HepG2 (cell line): ENCODE data around the gene TMEM145. TPM values are rescaled to one million over a fixed set of nuclear protein-coding genes. Genes with fewer than 3 reads are reported as not detected.
A peak's percentile ranks its signal among the peaks of the same experiment; 100 is the strongest.

Source experiments
- ATAC-seq: fragments of 200-7000 bp; cut with Tn5 transposase; 3 replicates; pipeline ENCODE4 v1.9.1; 2020; ENCODE audit warnings: mild to moderate bottlenecking, moderate library complexity
- BruUV-seq: library from RNA; stranded (reverse); fragments of 400-500 nt; replicated peaks from 2 replicates; lab custom pipeline; 2021; lab: Mats Ljungman, UMichigan
- CTCF ChIA-PET: fragments of 300-600 bp; formaldehyde crosslinking; extraction: SDS; loops from one replicate; lab custom pipeline; 2021; ENCODE audit warnings: low total read pairs, inconsistent platforms, low intra/inter-chr PET ratio; lab: Yijun Ruan, JAX
- POLR2A ChIA-PET: fragments of 350-600 bp; sonication (Branson Sonifier 250); formaldehyde crosslinking; loops from one replicate; lab custom pipeline; 2020; ENCODE audit warnings: antibody characterized with exemption, inconsistent platforms; lab: Yijun Ruan, JAX
- DNase-seq: peaks from one replicate; pipeline ENCODE4 v3.0.0-alpha.2; 2015; ENCODE audit warnings: low spot score
- FAIRE-seq: peaks from 3 replicates; lab custom pipeline; 2011; peaks lifted over from hg19 to GRCh38; lab: Jason Lieb, UNC
- H2AFZ ChIP-seq: one replicate; pipeline ENCODE4 v1.6.1; 2011; ENCODE audit warnings: low read length, inconsistent platforms
- H3K27ac ChIP-seq: fragments of 300-600 bp; 3 replicates; pipeline ENCODE4 v1.8.0; 2011; ENCODE audit warnings: mixed run types, mild to moderate bottlenecking, mixed read lengths, low read length, inconsistent platforms; ENCODE audit not compliant: insufficient read depth; ENCODE audit errors: extremely low read length
- H3K27me3 ChIP-seq, 2 experiments: fragments of 200-600 bp in 1 of 2; 2 replicates in 1 of 2; 3 replicates in 1 of 2; pipeline versions ENCODE4 v1.6.0 to v1.8.0; 2011; ENCODE audit warnings: low read length in 2 of 2, mild to moderate bottlenecking in 2 of 2, moderate library complexity in 2 of 2, inconsistent platforms in 1 of 2; ENCODE audit not compliant: insufficient read depth in 2 of 2, control insufficient read depth in 1 of 2
- H3K36me3 ChIP-seq, 2 experiments: fragments of 200-600 bp in 1 of 2; replicated peaks in 1 of 2; 2 replicates in 1 of 2; 3 replicates in 1 of 2; pipeline versions ENCODE4 v1.5.1 to v1.8.0; 2011; ENCODE audit warnings: low read length in 2 of 2, inconsistent platforms in 1 of 2; ENCODE audit not compliant: insufficient read depth in 2 of 2, control insufficient read depth in 1 of 2
- H3K4me1 ChIP-seq: 2 replicates; pipeline ENCODE4 v1.5.1; 2012; ENCODE audit warnings: low read length, inconsistent platforms; ENCODE audit not compliant: insufficient read depth
- H3K4me2 ChIP-seq: 2 replicates; pipeline ENCODE4 v1.6.0; 2011; ENCODE audit warnings: low read depth, low read length, inconsistent platforms
- H3K4me3 ChIP-seq, 3 experiments: fragments of 200-600 bp in 1 of 3; sonication (generic), shearing (Covaris generic) in 1 of 3; replicated peaks in 1 of 3; 2 replicates each; pipeline ENCODE4 v1.5.1; 2011 to 2016; ENCODE audit warnings: low read length in 3 of 3, inconsistent platforms in 2 of 3, low read depth in 2 of 3, mild to moderate bottlenecking in 2 of 3, control low read depth in 1 of 3, mixed read lengths in 1 of 3; ENCODE audit not compliant: insufficient read depth in 1 of 3
- H3K79me2 ChIP-seq: one replicate; pipeline ENCODE4 v1.6.1; 2011; ENCODE audit warnings: low read length, inconsistent platforms; ENCODE audit not compliant: insufficient read depth
- H3K9ac ChIP-seq: 2 replicates; pipeline ENCODE4 v1.6.0; 2011; ENCODE audit warnings: mild to moderate bottlenecking, low read depth, low read length, inconsistent platforms; ENCODE audit not compliant: insufficient read depth
- H3K9me3 ChIP-seq: 2 replicates; pipeline ENCODE4 v1.5.1; 2012; ENCODE audit warnings: mild to moderate bottlenecking, low read length
- H4K20me1 ChIP-seq: 2 replicates; pipeline ENCODE4 v1.6.0; 2011; ENCODE audit warnings: inconsistent platforms, mild to moderate bottlenecking, low read length, moderate library complexity; ENCODE audit not compliant: insufficient read depth
- ATF7 ChIP-seq, 2 experiments: fragments of 450-650 bp in 1 of 2; sonication (generic) in 1 of 2; formaldehyde crosslinking in 1 of 2; IDR thresholded peaks; 2 replicates each; pipeline versions ENCODE4 v1.4.0 to v1.6.1; 2016 to 2020; ENCODE audit warnings: antibody characterized with exemption in 1 of 2, mild to moderate bottlenecking in 1 of 2, missing genetic modification reagents in 1 of 2
- CEBPG ChIP-seq: IDR thresholded peaks from 2 replicates; pipeline ENCODE4 v1.6.1; 2016
- KDM6A ChIP-seq: IDR thresholded peaks from 2 replicates; pipeline ENCODE4 v1.6.1; 2016; ENCODE audit warnings: low read depth
- PLRG1 ChIP-seq: fragments of 450-650 bp; conservative IDR thresholded peaks from 2 replicates; pipeline ENCODE4 v1.6.1; 2016
- SAFB2 ChIP-seq: sonication (generic); formaldehyde crosslinking; IDR thresholded peaks from 2 replicates; pipeline ENCODE4 v1.5.1; 2020; ENCODE audit warnings: missing genetic modification reagents, low read depth, mild to moderate bottlenecking, borderline replicate concordance
- SIX4 ChIP-seq: sonication (generic); formaldehyde crosslinking; IDR thresholded peaks from 2 replicates; pipeline ENCODE4 v1.4.0; 2020; ENCODE audit warnings: missing genetic modification reagents
- ZNF431 ChIP-seq: sonication (generic); formaldehyde crosslinking; IDR thresholded peaks from 2 replicates; pipeline ENCODE4 v1.9.0; 2022; ENCODE audit warnings: missing genetic modification reagents, low read depth, mild to moderate bottlenecking, borderline replicate concordance
- WGBS: methylation state at CpG from one replicate; pipeline ENCODE4 v1.1.6; 2017; ENCODE audit warnings: low lambda C conversion rate; 5-methylcytosine and 5-hydroxymethylcytosine counted together
- in situ Hi-C: cut with HindIII; loops from 2 replicates; pipeline ENCODE4 v1.10.0; 2017; ENCODE audit warnings: low pct_unique_long_range_greater_than_20kb; ENCODE audit not compliant: extremely low pct_ligation_motif_present
- intact Hi-C: fragments of 100-400 bp; cut with micrococcal nuclease; formaldehyde crosslinking; loops from one replicate; pipeline ENCODE4 v1.10.0; 2022; ENCODE audit not compliant: unreplicated experiment
- polyA plus RNA-seq, 8 experiments: library from polyadenylated mRNA; depleted of rRNA in 3 of 8; stranded (reverse) in 7 of 8; unstranded in 1 of 8; fragments of >200 nt; fragmentation: Illumina TruSeq in 4 of 8; extraction: Trizol in 4 of 8; gene quantifications; 2 replicates each; pipeline versions ENCODE4 v1.2.1 to v1.2.3, GENCODE V29; 2011 to 2016; ENCODE audit warnings: low read depth in 4 of 8, missing spikeins in 1 of 8, mixed read lengths in 1 of 8; ENCODE audit not compliant: insufficient read depth in 1 of 8
- total RNA-seq, 5 experiments: library from RNA; depleted of rRNA; stranded (reverse); fragments of >200 nt; fragmentation: Illumina TruSeq; extraction: Trizol; gene quantifications; 2 replicates each; pipeline ENCODE4 v1.2.3, GENCODE V29; 2016; ENCODE audit warnings: low read depth in 1 of 5
- TF ChIP-seq, protein P1 (sequence below): sonication (generic); formaldehyde crosslinking; IDR thresholded peaks from 2 replicates; pipeline ENCODE4 v1.4.0; 2020; ENCODE audit warnings: missing genetic modification reagents, borderline replicate concordance

TMEM145 gene
- total and polyA plus RNA-seq, 2 of the 13 experiments (the other 11 are each of a cell fraction or from before 2014, with no cell fraction given), result 0.07 to 5.1 TPM

DNA sequence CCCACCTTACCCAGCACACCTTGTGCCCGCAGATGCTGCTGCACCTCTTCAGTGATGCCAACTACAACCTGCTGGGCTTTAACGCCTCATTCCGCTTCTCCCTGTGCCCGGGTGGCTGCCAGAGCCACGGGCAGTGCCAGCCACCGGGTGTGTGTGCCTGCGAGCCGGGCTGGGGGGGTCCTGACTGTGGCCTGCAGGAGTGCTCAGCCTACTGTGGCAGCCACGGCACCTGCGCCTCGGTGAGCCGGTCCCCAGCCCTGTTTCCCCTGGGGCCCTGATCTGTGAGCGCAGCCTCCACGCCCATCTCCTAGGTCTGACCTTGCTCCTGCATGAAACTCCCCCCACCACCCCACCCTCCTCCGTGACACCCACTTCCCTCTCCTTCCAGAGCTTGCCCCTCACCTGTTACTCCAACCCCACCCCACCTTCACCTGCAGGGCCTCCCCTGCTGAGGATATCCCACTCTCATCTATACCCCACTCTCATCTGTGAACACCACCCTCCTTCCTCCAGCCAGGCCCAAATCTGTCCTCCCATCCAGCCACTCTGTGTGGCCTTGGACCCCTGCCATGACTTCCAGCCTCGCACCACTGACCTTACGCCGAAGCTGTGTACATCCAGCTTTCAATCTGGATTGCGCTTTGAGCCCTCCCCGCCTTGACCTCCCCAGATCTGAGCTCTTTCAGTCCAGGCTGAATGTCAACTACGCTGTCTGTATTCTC lies 21.0 kb downstream of the TMEM145 start:
- CTCF ChIA-PET, result no interaction called here
- FAIRE-seq, result no peak
- 97% methylated on average over 11 of the region's 21 CpGs for WGBS

DNA sequence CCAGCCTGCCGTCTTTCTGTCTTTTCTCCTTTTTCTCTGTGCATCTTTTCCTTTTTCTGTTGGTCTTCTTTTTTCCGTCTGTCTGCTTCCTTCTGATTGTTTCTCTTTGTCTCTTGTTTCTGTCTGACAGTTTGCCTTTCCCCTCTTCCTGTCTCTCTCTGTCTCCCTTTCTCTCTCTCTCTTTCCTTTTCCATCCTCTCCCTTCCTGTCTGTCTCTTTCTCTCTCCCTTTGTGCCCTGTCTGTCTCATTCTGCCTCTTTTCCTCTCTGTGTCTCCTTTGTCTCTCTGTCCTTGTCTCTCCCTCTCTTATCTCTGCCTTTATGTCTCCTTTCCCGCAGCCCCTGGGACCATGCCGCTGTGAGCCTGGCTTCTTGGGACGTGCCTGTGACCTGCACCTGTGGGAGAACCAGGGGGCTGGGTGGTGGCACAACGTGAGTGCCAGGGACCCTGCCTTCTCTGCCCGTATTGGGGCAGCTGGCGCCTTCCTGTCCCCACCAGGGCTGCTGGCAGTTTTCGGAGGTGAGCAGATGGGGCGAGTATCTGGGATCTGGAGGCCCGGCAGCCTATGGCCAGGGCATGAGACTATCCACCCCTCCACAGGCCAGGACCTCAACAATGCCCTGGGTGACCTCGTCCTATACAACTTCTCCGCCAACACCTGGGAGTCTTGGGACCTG lies 21.7 kb downstream of the TMEM145 start:
- Histone ChIP-seq H3K9ac (no peak overlapping the region), H3K4me2 (no peak overlapping the region), H3K36me3 (peaks cover 6 to 23% of the 10 kb centered on the region in 2 experiments; a peak in 4 of 5 replicates), H3K27ac (no peak overlapping the region), H3K4me1 (peaks cover 12% of the 10 kb centered on the region), H3K27me3 (no peaks in the 10 kb centered on the region), H2AFZ (no peak overlapping the region), H3K9me3 (no peaks in the 10 kb centered on the region), H3K79me2 (peaks cover 3% of the 10 kb centered on the region), H3K4me3 (no peak overlapping the region), H4K20me1 (no peaks in the 10 kb centered on the region)
- in situ Hi-C loops, result no loop called here
- BruUV-seq, result no TSS peak
- WGBS, result 96% methylated on average over 10 of the region's 13 CpGs
- POLR2A ChIA-PET, result no interaction called here
- ATAC-seq (no peak), DNase-seq (no peak), FAIRE-seq (no peak)
- TF ChIP-seq PLRG1, result 0 out of 2 replicates have a peak, but pooled peaks have one; percentile 40
- peak; percentile 15; the same call in 1 of the 2 replicates for TF ChIP-seq ATF7 (IDR thresholded peaks at IDR 0.05)
- no peak for TF ChIP-seq ATF7 (CRISPR knock-in tag; IDR thresholded peaks at IDR 0.05)
- TF ChIP-seq, protein P1, sequence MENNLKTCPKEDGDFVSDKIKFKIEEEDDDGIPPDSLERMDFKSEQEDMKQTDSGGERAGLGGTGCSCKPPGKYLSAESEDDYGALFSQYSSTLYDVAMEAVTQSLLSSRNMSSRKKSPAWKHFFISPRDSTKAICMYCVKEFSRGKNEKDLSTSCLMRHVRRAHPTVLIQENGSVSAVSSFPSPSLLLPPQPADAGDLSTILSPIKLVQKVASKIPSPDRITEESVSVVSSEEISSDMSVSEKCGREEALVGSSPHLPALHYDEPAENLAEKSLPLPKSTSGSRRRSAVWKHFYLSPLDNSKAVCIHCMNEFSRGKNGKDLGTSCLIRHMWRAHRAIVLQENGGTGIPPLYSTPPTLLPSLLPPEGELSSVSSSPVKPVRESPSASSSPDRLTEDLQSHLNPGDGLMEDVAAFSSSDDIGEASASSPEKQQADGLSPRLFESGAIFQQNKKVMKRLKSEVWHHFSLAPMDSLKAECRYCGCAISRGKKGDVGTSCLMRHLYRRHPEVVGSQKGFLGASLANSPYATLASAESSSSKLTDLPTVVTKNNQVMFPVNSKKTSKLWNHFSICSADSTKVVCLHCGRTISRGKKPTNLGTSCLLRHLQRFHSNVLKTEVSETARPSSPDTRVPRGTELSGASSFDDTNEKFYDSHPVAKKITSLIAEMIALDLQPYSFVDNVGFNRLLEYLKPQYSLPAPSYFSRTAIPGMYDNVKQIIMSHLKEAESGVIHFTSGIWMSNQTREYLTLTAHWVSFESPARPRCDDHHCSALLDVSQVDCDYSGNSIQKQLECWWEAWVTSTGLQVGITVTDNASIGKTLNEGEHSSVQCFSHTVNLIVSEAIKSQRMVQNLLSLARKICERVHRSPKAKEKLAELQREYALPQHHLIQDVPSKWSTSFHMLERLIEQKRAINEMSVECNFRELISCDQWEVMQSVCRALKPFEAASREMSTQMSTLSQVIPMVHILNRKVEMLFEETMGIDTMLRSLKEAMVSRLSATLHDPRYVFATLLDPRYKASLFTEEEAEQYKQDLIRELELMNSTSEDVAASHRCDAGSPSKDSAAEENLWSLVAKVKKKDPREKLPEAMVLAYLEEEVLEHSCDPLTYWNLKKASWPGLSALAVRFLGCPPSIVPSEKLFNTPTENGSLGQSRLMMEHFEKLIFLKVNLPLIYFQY (CRISPR knock-in tag), result no peak
- TF ChIP-seq CEBPG (CRISPR knock-in tag), result no peak
- intact Hi-C loops, result no loop called here
- CTCF ChIA-PET, result no interaction called here

More for the DNA sequence above, 21.0 kb downstream of the TMEM145 start:
- POLR2A ChIA-PET, result no interaction called here
- Histone ChIP-seq H2AFZ (no peak overlapping the region), H3K27me3 (no peaks in the 10 kb centered on the region), H3K9me3 (no peaks in the 10 kb centered on the region), H3K36me3 (peaks cover 6 to 23% of the 10 kb centered on the region in 2 experiments; a peak in 4 of 5 replicates), H3K9ac (no peak overlapping the region), H4K20me1 (no peaks in the 10 kb centered on the region), H3K4me2 (no peak overlapping the region), H3K4me1 (peaks cover 12% of the 10 kb centered on the region), H3K79me2 (peaks cover 3% of the 10 kb centered on the region), H3K4me3 (no peak overlapping the region), H3K27ac (no peak overlapping the region)
- intact Hi-C loops (no loop called here), in situ Hi-C loops (no loop called here)
- ATAC-seq (no peak), DNase-seq (no peak)
- TF ChIP-seq SAFB2 (CRISPR knock-in tag) (no peak), KDM6A (CRISPR knock-in tag) (no peak), ZNF431 (CRISPR knock-in tag) (no peak), SIX4 (CRISPR knock-in tag) (no peak)
- no TSS peak for BruUV-seq
